ENCODE results near the gene VWA8.

The VWA8 gene

DNA sequence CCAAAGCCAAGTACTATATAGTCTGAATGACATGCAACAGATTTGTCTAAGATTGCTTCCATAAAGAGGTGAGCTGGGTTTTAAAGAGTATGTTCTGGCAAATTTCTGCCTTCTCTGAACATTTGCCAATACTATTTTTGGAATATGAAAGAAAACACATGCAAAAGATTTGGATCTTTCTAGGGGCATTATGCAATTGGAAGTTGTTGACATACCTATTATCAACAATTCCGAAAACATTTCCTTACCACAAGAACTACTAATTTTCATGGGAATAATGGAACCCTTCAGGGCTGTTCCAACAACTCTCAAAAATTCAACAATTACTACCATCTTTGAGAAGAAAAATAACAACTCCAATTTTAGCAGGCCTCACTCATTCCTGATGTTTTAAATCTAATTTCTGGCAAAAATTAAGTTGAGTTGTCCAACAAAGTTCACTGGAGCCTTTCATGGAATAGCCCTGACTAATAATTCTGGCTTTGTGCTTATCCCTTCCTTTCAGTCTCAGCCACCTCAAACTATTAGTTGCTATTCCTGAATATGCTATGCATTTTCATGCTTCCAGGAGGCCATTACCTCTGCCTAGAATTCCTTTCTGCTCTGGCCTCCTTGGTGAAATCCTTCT, 253.6 kb downstream of the VWA8 start:
- DNase-seq (no peak), ATAC-seq (replicated peaks) (no peak)
- H3K4me1 Mint-ChIP-seq (ENCODE audit: low read depth in 2 of 2) = no peaks in the 10 kb centered on the region
- no peaks in the 10 kb centered on the region for H3K27me3 Mint-ChIP-seq
- H3K27ac Mint-ChIP-seq = no peak overlapping the region
- no peaks in the 10 kb centered on the region for H3K9me3 Mint-ChIP-seq
- H3K36me3 Mint-ChIP-seq (ENCODE audit: insufficient read depth) = peaks cover 10% of the 10 kb centered on the region
- H3K4me3 Mint-ChIP-seq = no peak overlapping the region

GRCh38 chr13:41706152-41706551, 254.8 kb downstream of the VWA8 start:
- Mint-ChIP-seq H3K9me3 (no peaks in the 10 kb centered on the region), H3K36me3 (ENCODE audit: insufficient read depth) (peaks cover 4% of the 10 kb centered on the region), H3K27me3 (no peaks in the 10 kb centered on the region), H3K27ac (no peak overlapping the region), H3K4me3 (no peak overlapping the region), H3K4me1 (ENCODE audit: low read depth in 2 of 2) (no peaks in the 10 kb centered on the region)
- DNase-seq = no peak
- ATAC-seq (replicated peaks) = no peak

DNA sequence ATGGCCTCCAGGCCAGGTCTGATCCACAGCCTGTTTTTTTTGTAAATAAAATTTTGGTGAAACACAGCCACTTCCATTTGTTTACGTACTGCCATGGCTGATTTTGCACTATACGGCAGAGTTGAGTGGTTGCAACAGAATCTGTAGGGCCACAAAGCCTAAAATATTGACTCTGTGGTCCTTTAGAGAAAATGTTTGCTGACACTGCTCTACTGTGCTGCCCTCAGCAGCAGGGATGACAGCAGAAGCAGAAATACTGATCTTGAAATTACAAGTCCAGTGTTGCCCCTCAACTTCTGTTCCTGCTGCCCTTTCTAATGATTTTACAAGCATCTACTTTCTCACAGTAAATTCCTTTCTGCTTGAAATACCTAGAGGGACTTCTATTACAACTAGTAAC, 258.4 kb downstream of the VWA8 start:
- H3K9me3 Mint-ChIP-seq = no peaks in the 10 kb centered on the region
- no peaks in the 10 kb centered on the region for H3K36me3 Mint-ChIP-seq (ENCODE audit: insufficient read depth)
- no peak overlapping the region for H3K27ac Mint-ChIP-seq
- no peaks in the 10 kb centered on the region for H3K4me1 Mint-ChIP-seq (ENCODE audit: low read depth in 2 of 2)
- no peaks in the 10 kb centered on the region for H3K27me3 Mint-ChIP-seq
- no peak for DNase-seq
- ATAC-seq (replicated peaks) = no peak
- H3K4me3 Mint-ChIP-seq = no peak overlapping the region

DNA sequence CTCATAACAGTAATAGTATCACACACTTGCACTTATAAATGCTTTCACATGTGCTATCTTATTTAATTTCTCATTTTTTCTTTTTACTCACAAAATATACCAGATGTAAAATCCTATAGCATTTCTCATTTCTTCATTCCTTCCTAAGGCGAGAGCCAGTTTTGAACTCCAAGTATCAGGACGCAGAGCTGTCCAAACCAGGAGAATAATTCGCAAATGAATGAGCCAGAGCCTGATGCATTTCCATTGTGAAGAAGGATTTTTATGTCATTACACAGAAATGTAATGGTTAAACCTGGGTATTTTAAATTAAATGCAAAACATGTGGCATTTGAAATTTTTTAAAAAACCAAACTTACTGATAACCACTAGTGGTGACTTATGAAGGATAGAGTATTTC, 259.2 kb downstream of the VWA8 start:
- ATAC-seq (replicated peaks) (no peak), DNase-seq (no peak)
- no peaks in the 10 kb centered on the region for H3K27me3 Mint-ChIP-seq
- H3K27ac Mint-ChIP-seq = no peak overlapping the region
- H3K4me1 Mint-ChIP-seq (ENCODE audit: low read depth in 2 of 2) = peaks cover 0 to 4% of the 10 kb centered on the region in 2 donors
- no peaks in the 10 kb centered on the region for H3K9me3 Mint-ChIP-seq
- no peak overlapping the region for H3K4me3 Mint-ChIP-seq
- H3K36me3 Mint-ChIP-seq (ENCODE audit: insufficient read depth) = no peaks in the 10 kb centered on the region

DNA sequence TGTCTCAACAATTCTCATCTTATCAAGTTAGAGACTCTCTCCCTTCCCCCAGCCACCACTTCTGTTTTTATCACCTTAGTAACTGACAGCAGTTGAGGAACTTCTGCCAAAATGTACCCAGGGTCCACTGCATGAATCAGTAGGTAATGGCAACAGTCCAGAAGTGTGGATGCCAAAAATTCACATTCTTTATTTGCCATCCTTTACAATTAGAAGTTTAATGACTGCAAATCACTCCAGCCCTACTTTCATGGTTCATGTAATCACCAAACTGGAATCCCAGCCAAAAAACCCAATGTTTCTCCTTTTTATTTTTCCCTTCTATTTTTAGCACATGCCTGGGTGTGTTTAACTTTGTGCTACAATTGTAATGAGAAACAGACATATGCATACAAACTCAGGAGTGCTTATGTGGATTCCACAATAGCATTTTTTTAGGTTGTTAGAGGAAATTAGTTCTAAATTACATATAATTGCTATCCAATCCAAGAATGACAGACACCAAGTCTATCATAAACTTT, 260.1 kb downstream of the VWA8 start:
- Mint-ChIP-seq H3K4me1 (ENCODE audit: low read depth in 2 of 2) (peaks cover 0 to 4% of the 10 kb centered on the region in 2 donors), H3K27me3 (no peaks in the 10 kb centered on the region), H3K9me3 (no peaks in the 10 kb centered on the region), H3K27ac (no peak overlapping the region), H3K36me3 (ENCODE audit: insufficient read depth) (no peaks in the 10 kb centered on the region), H3K4me3 (no peak overlapping the region)
- DNase-seq = no peak
- no peak for ATAC-seq (replicated peaks)

DNA sequence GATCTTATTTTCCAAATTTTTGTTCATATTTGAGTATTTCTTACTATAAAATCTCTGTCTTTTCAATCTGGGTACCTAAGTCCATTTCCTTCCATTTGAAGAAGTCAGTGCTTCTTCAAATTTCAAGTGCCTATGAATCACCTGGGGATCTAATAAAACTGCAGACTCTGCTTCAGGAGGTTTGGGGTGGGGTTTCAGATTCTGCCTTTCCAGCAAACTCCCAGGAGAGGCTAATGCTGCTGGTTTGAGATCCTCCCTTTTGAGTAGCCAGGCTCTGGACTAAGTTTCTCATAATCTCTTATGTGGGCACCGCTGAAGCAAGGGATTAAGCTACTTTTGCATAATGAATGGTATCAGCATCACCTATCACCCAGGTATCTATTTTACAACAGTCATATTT, 261.1 kb downstream of the VWA8 start:
- Mint-ChIP-seq H3K27ac (no peak overlapping the region), H3K27me3 (no peaks in the 10 kb centered on the region), H3K4me1 (ENCODE audit: low read depth in 2 of 2) (peaks cover 0 to 4% of the 10 kb centered on the region in 2 donors), H3K4me3 (no peak overlapping the region), H3K9me3 (no peaks in the 10 kb centered on the region), H3K36me3 (ENCODE audit: insufficient read depth) (peaks cover 4% of the 10 kb centered on the region)
- DNase-seq (no peak), ATAC-seq (replicated peaks) (no peak)

DNA sequence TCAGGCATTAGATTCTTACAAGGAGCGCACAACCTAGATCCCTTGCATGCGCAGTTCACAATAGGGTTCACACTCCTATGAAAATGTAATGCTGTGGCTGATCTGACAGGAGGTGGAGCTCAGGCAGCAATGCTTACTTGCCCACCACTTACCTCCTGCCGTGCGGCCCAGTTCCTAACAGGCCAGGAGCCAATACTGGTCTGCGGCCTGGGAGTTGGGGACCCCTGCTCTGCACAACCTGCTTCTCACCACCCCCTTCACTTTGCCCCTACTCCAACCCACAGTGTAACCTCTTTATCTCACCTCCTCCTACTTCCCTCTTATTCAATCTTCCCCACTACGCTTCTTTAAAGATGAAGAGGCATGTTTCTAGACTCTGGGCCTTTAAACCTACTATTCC, 263.3 kb downstream of the VWA8 start:
- no peak overlapping the region for H3K4me3 Mint-ChIP-seq
- peak overlapping the region in 1 of 2 donors; percentile 16 for H3K27ac Mint-ChIP-seq
- peaks cover 4% of the 10 kb centered on the region for H3K36me3 Mint-ChIP-seq (ENCODE audit: insufficient read depth)
- ATAC-seq (replicated peaks) (no peak), DNase-seq (no peak)
- H3K27me3 Mint-ChIP-seq = no peaks in the 10 kb centered on the region
- no peaks in the 10 kb centered on the region for H3K9me3 Mint-ChIP-seq
- H3K4me1 Mint-ChIP-seq (ENCODE audit: low read depth in 2 of 2) = peaks cover 0 to 4% of the 10 kb centered on the region in 2 donors

- no peak overlapping the region for H3K4me3 Mint-ChIP-seq
- ATAC-seq (replicated peaks) (no peak), DNase-seq (no peak)
- peaks cover 0 to 4% of the 10 kb centered on the region in 2 donors for H3K4me1 Mint-ChIP-seq (ENCODE audit: low read depth in 2 of 2)
- peaks cover 13% of the 10 kb centered on the region for H3K36me3 Mint-ChIP-seq (ENCODE audit: insufficient read depth)
- peak overlapping the region in 1 of 2 donors; percentile 35 for H3K27ac Mint-ChIP-seq
- no peaks in the 10 kb centered on the region for H3K27me3 Mint-ChIP-seq
- H3K9me3 Mint-ChIP-seq = no peaks in the 10 kb centered on the region
Measured at GRCh38 chr13:41696163-41697003, 264.5 kb downstream of the VWA8 start.

DNA sequence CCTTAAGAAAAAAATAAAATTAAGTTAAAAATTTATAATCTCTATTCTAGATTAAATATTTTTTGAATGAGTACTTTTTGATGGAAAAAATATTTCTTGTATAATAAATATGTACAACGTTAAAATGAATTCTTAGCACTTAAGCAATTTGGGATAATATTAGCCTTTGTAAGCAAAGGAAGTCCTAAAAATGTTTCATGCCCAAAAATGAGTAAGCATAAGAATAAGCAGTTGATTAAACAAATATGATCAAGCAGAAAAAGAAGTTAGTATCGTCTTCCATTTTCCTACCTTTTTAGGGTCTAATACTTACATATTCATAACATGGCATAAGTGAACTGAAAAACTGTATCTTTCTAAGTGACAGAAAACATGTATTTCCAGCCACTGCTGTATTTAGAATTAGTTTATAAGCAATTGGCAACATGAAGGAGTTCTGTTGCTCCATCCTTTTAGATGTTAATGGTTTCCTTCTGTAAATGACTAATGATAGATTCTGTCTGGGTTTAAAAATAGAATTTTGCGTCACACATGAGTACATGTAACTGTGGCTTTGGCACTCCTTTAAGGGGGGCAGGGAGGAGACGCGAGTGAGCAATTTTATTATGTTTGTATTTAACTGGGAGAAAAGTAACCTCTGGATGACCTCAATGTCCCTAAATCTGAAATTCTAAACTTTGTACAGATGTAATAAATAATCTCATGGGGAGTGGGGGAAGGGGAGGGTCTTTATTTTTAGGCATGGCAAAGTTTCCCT, 266.2 kb downstream of the VWA8 start:
- DNase-seq (no peak), ATAC-seq (replicated peaks) (no peak)
- H3K27me3 Mint-ChIP-seq = no peaks in the 10 kb centered on the region
- H3K36me3 Mint-ChIP-seq (ENCODE audit: insufficient read depth) = peaks cover 27% of the 10 kb centered on the region
- H3K4me1 Mint-ChIP-seq (ENCODE audit: low read depth in 2 of 2) = peaks cover 0 to 4% of the 10 kb centered on the region in 2 donors
- peak overlapping the region in 1 of 2 donors; percentile 20 for H3K27ac Mint-ChIP-seq
- no peaks in the 10 kb centered on the region for H3K9me3 Mint-ChIP-seq
- no peak overlapping the region for H3K4me3 Mint-ChIP-seq

DNA sequence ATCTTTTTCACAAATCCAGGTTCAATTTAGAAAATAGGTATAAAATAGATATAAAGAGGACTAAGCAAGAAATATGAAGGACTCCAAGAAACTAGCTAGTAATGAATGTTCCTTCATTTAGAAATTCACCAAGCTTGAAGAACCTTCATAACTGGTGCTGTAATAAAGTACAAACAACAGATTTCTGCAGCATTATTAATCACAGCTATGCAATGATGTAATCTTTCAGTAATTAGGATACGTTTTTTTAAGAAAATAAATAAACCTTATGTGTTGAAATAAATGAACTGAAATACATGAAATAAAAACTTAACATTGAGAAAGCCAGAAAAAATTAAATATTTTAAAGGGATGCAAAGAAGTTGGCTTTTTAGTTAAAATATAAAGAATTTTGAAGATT, 267.5 kb downstream of the VWA8 start:
- DNase-seq (no peak), ATAC-seq (replicated peaks) (no peak)
- H3K4me1 Mint-ChIP-seq (ENCODE audit: low read depth in 2 of 2) = peaks cover 0 to 4% of the 10 kb centered on the region in 2 donors
- no peaks in the 10 kb centered on the region for H3K27me3 Mint-ChIP-seq
- H3K9me3 Mint-ChIP-seq = no peaks in the 10 kb centered on the region
- no peak overlapping the region for H3K4me3 Mint-ChIP-seq
- H3K27ac Mint-ChIP-seq = no peak overlapping the region
- peaks cover 35% of the 10 kb centered on the region for H3K36me3 Mint-ChIP-seq (ENCODE audit: insufficient read depth)

- H3K27me3 Mint-ChIP-seq = no peaks in the 10 kb centered on the region
- no peaks in the 10 kb centered on the region for H3K4me1 Mint-ChIP-seq (ENCODE audit: low read depth in 2 of 2)
- no peaks in the 10 kb centered on the region for H3K9me3 Mint-ChIP-seq
- H3K36me3 Mint-ChIP-seq (ENCODE audit: insufficient read depth) = peaks cover 35% of the 10 kb centered on the region
- no peak overlapping the region for H3K4me3 Mint-ChIP-seq
- DNase-seq = no peak
- no peak overlapping the region for H3K27ac Mint-ChIP-seq
- ATAC-seq (replicated peaks) = no peak
Measured at GRCh38 chr13:41691274-41691673, 269.6 kb downstream of the VWA8 start.

DNA sequence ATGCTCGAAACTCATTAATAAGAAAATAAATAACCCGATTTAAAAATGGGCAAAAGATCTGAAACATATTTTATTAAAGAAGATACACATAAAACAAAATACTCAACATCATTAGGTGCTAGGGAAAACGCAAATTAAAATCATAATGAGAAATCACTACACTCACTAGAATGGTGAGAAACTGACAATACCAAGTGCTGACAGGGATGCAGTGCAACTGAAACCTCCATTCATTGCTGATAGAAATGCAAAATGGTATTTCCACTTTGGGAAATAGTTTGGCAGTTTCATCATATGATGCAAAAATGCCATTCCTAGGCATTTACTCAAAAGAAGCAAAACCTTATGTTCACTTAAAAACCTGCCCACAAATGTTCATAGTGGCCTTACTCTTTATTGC, 278.1 kb downstream of the VWA8 start:
- Mint-ChIP-seq H3K4me3 (no peak overlapping the region), H3K27me3 (no peaks in the 10 kb centered on the region), H3K9me3 (no peaks in the 10 kb centered on the region), H3K4me1 (ENCODE audit: low read depth in 2 of 2) (no peaks in the 10 kb centered on the region), H3K27ac (no peak overlapping the region), H3K36me3 (ENCODE audit: insufficient read depth) (peaks cover 14% of the 10 kb centered on the region)
- no peak for DNase-seq
- no peak for ATAC-seq (replicated peaks)

DNA sequence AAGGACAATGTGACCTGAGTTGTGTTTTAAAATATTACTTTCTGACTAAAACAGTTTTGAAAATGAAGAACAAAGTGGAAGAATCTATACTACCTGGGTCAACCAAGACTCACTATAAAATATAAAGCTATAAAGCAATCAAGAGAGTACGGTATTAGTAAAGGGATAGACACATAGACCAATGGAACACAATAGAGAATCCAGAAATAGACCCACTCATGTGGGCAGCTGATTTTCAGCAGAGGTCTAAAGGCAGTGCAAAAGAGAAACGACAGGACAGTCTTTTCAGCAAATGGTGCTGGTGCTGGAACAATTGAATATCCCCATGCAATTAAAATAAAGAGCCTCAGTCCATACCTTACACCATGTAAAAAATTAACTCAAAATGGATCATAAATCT, 278.9 kb downstream of the VWA8 start:
- DNase-seq (no peak), ATAC-seq (replicated peaks) (no peak)
- Mint-ChIP-seq H3K27me3 (no peaks in the 10 kb centered on the region), H3K4me1 (ENCODE audit: low read depth in 2 of 2) (no peaks in the 10 kb centered on the region), H3K36me3 (ENCODE audit: insufficient read depth) (peaks cover 14% of the 10 kb centered on the region), H3K27ac (peak overlapping the region in 1 of 2 donors; percentile 17), H3K9me3 (no peaks in the 10 kb centered on the region), H3K4me3 (no peak overlapping the region)
